Erythroblast (primary cell): ENCODE measurements around the gene FAM13A.

Source experiments
- GATA1 ChIP-seq: IDR thresholded peaks from 2 replicates; pipeline ENCODE4 v1.6.1; 2011; ENCODE audit warnings: low read depth, mild to moderate bottlenecking, control low read depth, low read length, moderate library complexity
- POLR2A ChIP-seq: IDR thresholded peaks from 2 replicates; pipeline ENCODE4 v1.6.1; 2011; ENCODE audit warnings: mild to moderate bottlenecking, low read length

DNA sequence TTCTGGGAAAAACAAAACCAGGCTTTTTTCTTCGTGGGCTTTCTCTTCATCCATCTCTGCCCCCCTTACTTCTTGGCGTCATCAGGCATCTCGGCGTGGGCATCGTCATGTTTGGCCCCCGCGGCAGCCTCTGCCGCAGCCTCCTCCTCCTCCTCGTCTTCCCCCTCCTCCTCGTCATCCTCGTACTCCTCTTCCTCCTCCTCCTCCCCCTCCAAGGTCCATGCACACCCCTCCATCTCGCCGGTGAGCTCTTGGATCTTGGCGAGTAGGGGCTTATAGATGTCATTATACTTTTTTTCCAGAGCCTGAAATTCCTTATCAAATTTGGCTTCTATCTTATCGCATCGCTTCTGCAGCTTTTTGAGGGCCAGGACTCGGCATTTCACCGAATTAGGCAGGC lies 359.8 kb downstream of the FAM13A start:
- TF ChIP-seq POLR2A: no peak
- TF ChIP-seq GATA1: no peak
